Measurements from ENCODE around the gene EMILIN1.

EMILIN1 gene

GRCh38 chr2:27080603-27080936, 2.2 kb downstream of the EMILIN1 start:
- no peak for DNase-seq (ENCODE audit: low spot score)

- no peak for DNase-seq (ENCODE audit: low spot score)
These were observed 3.8 kb downstream of the EMILIN1 start for GRCh38 chr2:27081984-27082772.

- DNase-seq (ENCODE audit: low spot score) = no peak
These were observed 4.5 kb downstream of the EMILIN1 start for GRCh38 chr2:27082773-27083409.

GRCh38 chr2:27083410-27084296, 5.2 kb downstream of the EMILIN1 start:
- DNase-seq (ENCODE audit: low spot score) = no peak

- no peak for DNase-seq (ENCODE audit: low spot score)
These were observed 6.1 kb downstream of the EMILIN1 start for GRCh38 chr2:27084297-27085061.

- DNase-seq (ENCODE audit: low spot score) = no peak
These were observed 6.8 kb downstream of the EMILIN1 start for GRCh38 chr2:27085062-27085672.

GRCh38 chr2:27085673-27086089, 7.3 kb downstream of the EMILIN1 start:
- DNase-seq (ENCODE audit: low spot score) = peak; percentile 80

- peak; percentile 92 for DNase-seq (ENCODE audit: low spot score)
These were observed 7.8 kb downstream of the EMILIN1 start for GRCh38 chr2:27086090-27086723.

- no peak for DNase-seq (ENCODE audit: low spot score)
These were observed 8.5 kb downstream of the EMILIN1 start, which contains the start of gene KHK for GRCh38 chr2:27086724-27087593. KHK (plus strand) TSS chr2:27086772; CDS start chr2:27087260, 488 bp downstream.

- DNase-seq (ENCODE audit: low spot score) = no peak
These were observed 9.5 kb downstream of the EMILIN1 start for GRCh38 chr2:27087823-27088410.

GRCh38 chr2:27088634-27089033, 10.2 kb downstream of the EMILIN1 start:
- DNase-seq (ENCODE audit: low spot score) = no peak

- no peak for DNase-seq (ENCODE audit: low spot score)
These were observed 10.9 kb downstream of the EMILIN1 start for GRCh38 chr2:27089111-27089954.

- DNase-seq (ENCODE audit: low spot score) = no peak
These were observed 13.6 kb downstream of the EMILIN1 start for GRCh38 chr2:27091746-27092695.

GRCh38 chr2:27092696-27093429, 14.4 kb downstream of the EMILIN1 start:
- no peak for DNase-seq (ENCODE audit: low spot score)

- DNase-seq (ENCODE audit: low spot score) = no peak
These were observed 15.3 kb downstream of the EMILIN1 start for GRCh38 chr2:27093430-27094352.

All from pons (tissue), 1 donor.